Activated naive CD4-positive, alpha-beta T cell treated with anti-CD3 and anti-CD28 coated beads, Interleukin-2, amount 50 U/mL, for 24 hours (primary cell): ENCODE data around the gene KPTN.
A peak's percentile ranks its signal among the peaks of the same experiment; 100 is the strongest.

Experiments
- H3K27ac Mint-ChIP-seq: one replicate; pipeline ENCODE4 v1.8.0; 2021; ENCODE audit warnings: mild to moderate bottlenecking, mixed read lengths
- H3K27me3 Mint-ChIP-seq: one replicate; pipeline ENCODE4 v1.8.0; 2021; ENCODE audit warnings: mixed read lengths
- H3K36me3 Mint-ChIP-seq: one replicate; pipeline ENCODE4 v1.8.0; 2021; ENCODE audit warnings: mixed read lengths
- H3K4me1 Mint-ChIP-seq: one replicate; pipeline ENCODE4 v1.8.0; 2021; ENCODE audit warnings: mixed read lengths
- H3K4me3 Mint-ChIP-seq: one replicate; pipeline ENCODE4 v1.8.0; 2021; ENCODE audit warnings: mild to moderate bottlenecking, mixed read lengths
- H3K9me3 Mint-ChIP-seq: one replicate; pipeline ENCODE4 v1.8.0; 2021; ENCODE audit warnings: mixed read lengths

The KPTN gene

GRCh38 chr19:47469719-47470118 lies 14.3 kb downstream of the KPTN start:
- Mint-ChIP-seq H3K27me3 (peaks cover 31% of the 10 kb centered on the region), H3K9me3 (no peaks in the 10 kb centered on the region), H3K4me3 (no peak overlapping the region), H3K4me1 (peaks cover 25% of the 10 kb centered on the region), H3K27ac (no peak overlapping the region), H3K36me3 (no peaks in the 10 kb centered on the region)

GRCh38 chr19:47469363-47469700 lies 14.7 kb downstream of the KPTN start:
- peaks cover 28% of the 10 kb centered on the region for H3K27me3 Mint-ChIP-seq

GRCh38 chr19:47467914-47468313 lies 16.1 kb downstream of the KPTN start:
- Mint-ChIP-seq H3K27me3 (peaks cover 27% of the 10 kb centered on the region), H3K9me3 (no peaks in the 10 kb centered on the region), H3K4me1 (peaks cover 25% of the 10 kb centered on the region), H3K36me3 (no peaks in the 10 kb centered on the region), H3K4me3 (no peak overlapping the region), H3K27ac (no peak overlapping the region)

More at GRCh38 chr19:47469363-47469700, 14.7 kb downstream of the KPTN start:
- peaks cover 25% of the 10 kb centered on the region for H3K4me1 Mint-ChIP-seq
- no peaks in the 10 kb centered on the region for H3K36me3 Mint-ChIP-seq
- H3K9me3 Mint-ChIP-seq = no peaks in the 10 kb centered on the region
- H3K27ac Mint-ChIP-seq = no peak overlapping the region
- no peak overlapping the region for H3K4me3 Mint-ChIP-seq

GRCh38 chr19:47465957-47466356 lies 18.1 kb downstream of the KPTN start:
- no peaks in the 10 kb centered on the region for H3K36me3 Mint-ChIP-seq
- peaks cover 12% of the 10 kb centered on the region for H3K4me1 Mint-ChIP-seq
- peaks cover 18% of the 10 kb centered on the region for H3K27me3 Mint-ChIP-seq
- H3K27ac Mint-ChIP-seq = no peak overlapping the region
- no peaks in the 10 kb centered on the region for H3K9me3 Mint-ChIP-seq
- no peak overlapping the region for H3K4me3 Mint-ChIP-seq

GRCh38 chr19:47464675-47465419 lies 19.2 kb downstream of the KPTN start:
- no peaks in the 10 kb centered on the region for H3K9me3 Mint-ChIP-seq
- H3K4me1 Mint-ChIP-seq = peaks cover 5% of the 10 kb centered on the region
- H3K27ac Mint-ChIP-seq = no peak overlapping the region
- H3K27me3 Mint-ChIP-seq = peaks cover 11% of the 10 kb centered on the region
- H3K4me3 Mint-ChIP-seq = no peak overlapping the region
- H3K36me3 Mint-ChIP-seq = no peaks in the 10 kb centered on the region

- H3K4me3 Mint-ChIP-seq = no peak overlapping the region
- H3K9me3 Mint-ChIP-seq = no peaks in the 10 kb centered on the region
- H3K27me3 Mint-ChIP-seq = peaks cover 2% of the 10 kb centered on the region
- no peak overlapping the region for H3K27ac Mint-ChIP-seq
- no peaks in the 10 kb centered on the region for H3K36me3 Mint-ChIP-seq
- H3K4me1 Mint-ChIP-seq = no peaks in the 10 kb centered on the region
These were observed 22.1 kb downstream of the KPTN start for GRCh38 chr19:47461876-47462275.

GRCh38 chr19:47459477-47459876 lies 24.5 kb downstream of the KPTN start:
- Mint-ChIP-seq H3K27me3 (peaks cover 11% of the 10 kb centered on the region), H3K36me3 (no peaks in the 10 kb centered on the region), H3K27ac (no peak overlapping the region), H3K4me1 (no peaks in the 10 kb centered on the region), H3K9me3 (no peaks in the 10 kb centered on the region), H3K4me3 (no peak overlapping the region)

GRCh38 chr19:47458672-47459071 lies 25.3 kb downstream of the KPTN start:
- no peaks in the 10 kb centered on the region for H3K9me3 Mint-ChIP-seq
- H3K36me3 Mint-ChIP-seq = no peaks in the 10 kb centered on the region
- no peak overlapping the region for H3K4me3 Mint-ChIP-seq
- no peaks in the 10 kb centered on the region for H3K4me1 Mint-ChIP-seq
- no peak overlapping the region for H3K27ac Mint-ChIP-seq
- peaks cover 16% of the 10 kb centered on the region for H3K27me3 Mint-ChIP-seq

GRCh38 chr19:47456721-47457474 lies 27.1 kb downstream of the KPTN start:
- Mint-ChIP-seq H3K4me3 (no peak overlapping the region), H3K9me3 (no peaks in the 10 kb centered on the region), H3K27me3 (peaks cover 16% of the 10 kb centered on the region), H3K4me1 (no peaks in the 10 kb centered on the region), H3K27ac (no peak overlapping the region), H3K36me3 (no peaks in the 10 kb centered on the region)

- Mint-ChIP-seq H3K36me3 (no peaks in the 10 kb centered on the region), H3K4me1 (peaks cover 24% of the 10 kb centered on the region), H3K27me3 (peaks cover 18% of the 10 kb centered on the region), H3K27ac (no peak overlapping the region), H3K4me3 (no peak overlapping the region), H3K9me3 (no peaks in the 10 kb centered on the region)
These were observed 33.5 kb downstream of the KPTN start for GRCh38 chr19:47450478-47450877.

- H3K4me1 Mint-ChIP-seq = peaks cover 45% of the 10 kb centered on the region
- peaks cover 16% of the 10 kb centered on the region for H3K27me3 Mint-ChIP-seq
- no peaks in the 10 kb centered on the region for H3K36me3 Mint-ChIP-seq
- no peak overlapping the region for H3K4me3 Mint-ChIP-seq
- H3K9me3 Mint-ChIP-seq = no peaks in the 10 kb centered on the region
- peak overlapping the region; percentile 56 for H3K27ac Mint-ChIP-seq
These were observed 35.7 kb downstream of the KPTN start for GRCh38 chr19:47448360-47448727.

GRCh38 chr19:47447470-47448359 lies 36.3 kb downstream of the KPTN start:
- Mint-ChIP-seq H3K9me3 (no peaks in the 10 kb centered on the region), H3K4me3 (no peak overlapping the region), H3K27ac (peak overlapping the region; percentile 56), H3K36me3 (no peaks in the 10 kb centered on the region), H3K4me1 (peaks cover 51% of the 10 kb centered on the region), H3K27me3 (peaks cover 19% of the 10 kb centered on the region)

GRCh38 chr19:47446534-47447469 lies 37.2 kb downstream of the KPTN start:
- Mint-ChIP-seq H3K27ac (no peak overlapping the region), H3K27me3 (peaks cover 23% of the 10 kb centered on the region), H3K4me3 (peak overlapping the region; percentile 64), H3K36me3 (no peaks in the 10 kb centered on the region), H3K4me1 (peaks cover 51% of the 10 kb centered on the region), H3K9me3 (no peaks in the 10 kb centered on the region)

- peaks cover 21% of the 10 kb centered on the region for H3K27me3 Mint-ChIP-seq
- peak overlapping the region; percentile 42 for H3K27ac Mint-ChIP-seq
- H3K36me3 Mint-ChIP-seq = no peaks in the 10 kb centered on the region
- H3K4me3 Mint-ChIP-seq = peak overlapping the region; percentile 64
- H3K4me1 Mint-ChIP-seq = peaks cover 51% of the 10 kb centered on the region
- H3K9me3 Mint-ChIP-seq = no peaks in the 10 kb centered on the region
These were observed 38.0 kb downstream of the KPTN start for GRCh38 chr19:47445937-47446402.

GRCh38 chr19:47445527-47445926 lies 38.5 kb downstream of the KPTN start:
- peak overlapping the region; percentile 64 for H3K4me3 Mint-ChIP-seq
- H3K9me3 Mint-ChIP-seq = no peaks in the 10 kb centered on the region
- peaks cover 51% of the 10 kb centered on the region for H3K4me1 Mint-ChIP-seq
- H3K36me3 Mint-ChIP-seq = no peaks in the 10 kb centered on the region
- peaks cover 21% of the 10 kb centered on the region for H3K27me3 Mint-ChIP-seq
- no peak overlapping the region for H3K27ac Mint-ChIP-seq
